IMR-90 (cell line): ENCODE data around the gene CDC42EP1. TPM values are rescaled to one million over a fixed set of nuclear protein-coding genes. Genes with fewer than 3 reads are reported as not detected.

Experiments used
- ATAC-seq: fragments of 200-7000 bp; cut with Tn5 transposase; 2 replicates; pipeline ENCODE4 v1.9.1; 2020; ENCODE audit warnings: low read depth, mild to moderate bottlenecking, moderate library complexity
- BruUV-seq: library from RNA; stranded (reverse); fragments of 400-500 nt; replicated peaks from 2 replicates; lab custom pipeline; 2021; lab: Mats Ljungman, UMichigan
- CTCF ChIA-PET: fragments of 300-600 bp; formaldehyde crosslinking; extraction: SDS; loops from one replicate; lab custom pipeline; 2021; ENCODE audit warnings: antibody characterized with exemption; lab: Yijun Ruan, JAX
- POLR2A ChIA-PET: fragments of 300-600 bp; sonication (Branson Sonifier 250); formaldehyde crosslinking; loops from one replicate; lab custom pipeline; 2022; ENCODE audit warnings: antibody characterized with exemption; ENCODE audit not compliant: unreplicated experiment; lab: Charles Lee
- DNase-seq: peaks from one replicate; pipeline ENCODE4 v3.0.0; 2013
- H2AFZ ChIP-seq: replicated peaks from 2 replicates; pipeline ENCODE3; 2013; ENCODE audit warnings: low read length, mild to moderate bottlenecking; ENCODE audit not compliant: poor library complexity
- H2AK5ac ChIP-seq: 2 replicates; pipeline ENCODE4 v1.6.1; 2013; ENCODE audit warnings: low read depth, low read length, inconsistent platforms
- H2AK9ac ChIP-seq: replicated peaks from 2 replicates; pipeline ENCODE3; 2013; ENCODE audit warnings: mild to moderate bottlenecking, low read depth, low read length, moderate library complexity; ENCODE audit not compliant: poor library complexity
- H2BK120ac ChIP-seq: 2 replicates; pipeline ENCODE4 v1.6.1; 2013; ENCODE audit warnings: low read depth, low read length, inconsistent platforms
- H2BK15ac ChIP-seq: 3 replicates; pipeline ENCODE4 v1.6.1; 2013; ENCODE audit warnings: low read depth, low read length, inconsistent platforms
- H2BK20ac ChIP-seq: 2 replicates; pipeline ENCODE4 v1.6.1; 2013; ENCODE audit warnings: low read depth, mild to moderate bottlenecking, inconsistent platforms, low read length, moderate library complexity
- H2BK5ac ChIP-seq: 2 replicates; pipeline ENCODE4 v1.6.1; 2013; ENCODE audit warnings: mild to moderate bottlenecking, low read depth, low read length, inconsistent platforms; ENCODE audit not compliant: poor library complexity, severe bottlenecking
- H3K14ac ChIP-seq: replicated peaks from 2 replicates; pipeline ENCODE4 v1.6.1; 2013; ENCODE audit warnings: low read depth, low read length, inconsistent platforms
- H3K18ac ChIP-seq: 2 replicates; pipeline ENCODE4 v1.6.1; 2013; ENCODE audit warnings: low read depth, low read length, control low read depth
- H3K23ac ChIP-seq: 2 replicates; pipeline ENCODE4 v1.6.1; 2013; ENCODE audit warnings: low read depth, low read length, inconsistent platforms
- H3K27ac ChIP-seq: 2 replicates; pipeline ENCODE4 v1.5.1; 2013; ENCODE audit warnings: mild to moderate bottlenecking, control low read depth, low read length; ENCODE audit not compliant: insufficient read depth
- H3K27me3 ChIP-seq: 2 replicates; pipeline ENCODE4 v1.6.1; 2013; ENCODE audit warnings: low read length; ENCODE audit not compliant: control insufficient read depth, insufficient read depth
- H3K36me3 ChIP-seq: 2 replicates; pipeline ENCODE4 v1.6.1; 2013; ENCODE audit warnings: low read length, mixed read lengths; ENCODE audit not compliant: control insufficient read depth, insufficient read depth
- H3K4ac ChIP-seq: 2 replicates; pipeline ENCODE4 v1.6.1; 2013; ENCODE audit warnings: low read depth, low read length, inconsistent platforms
- H3K4me1 ChIP-seq: 2 replicates; pipeline ENCODE4 v1.6.1; 2013; ENCODE audit warnings: low read length, mixed read lengths; ENCODE audit not compliant: control insufficient read depth, insufficient read depth
- H3K4me2 ChIP-seq: 2 replicates; pipeline ENCODE4 v1.6.1; 2013; ENCODE audit warnings: low read depth, mild to moderate bottlenecking, control low read depth, low read length, moderate library complexity
- H3K4me3 ChIP-seq: 2 replicates; pipeline ENCODE4 v1.5.1; 2013; ENCODE audit warnings: low read depth, mild to moderate bottlenecking, control low read depth, low read length, moderate library complexity; ENCODE audit not compliant: insufficient read depth
- H3K56ac ChIP-seq: 2 replicates; pipeline ENCODE4 v1.6.1; 2013; ENCODE audit warnings: low read length, inconsistent platforms; ENCODE audit not compliant: insufficient read depth; ENCODE audit errors: extremely low read depth
- H3K79me1 ChIP-seq, 2 experiments: 2 replicates each; pipeline ENCODE4 v1.6.1; 2013; ENCODE audit warnings: low read length in 2 of 2, inconsistent platforms in 1 of 2, low read depth in 1 of 2
- H3K9ac ChIP-seq: 2 replicates; pipeline ENCODE4 v1.6.1; 2013; ENCODE audit warnings: low read depth, low read length, control low read depth
- H3K9me1 ChIP-seq: 2 replicates; pipeline ENCODE4 v1.6.1; 2013; ENCODE audit warnings: low read length, inconsistent platforms; ENCODE audit not compliant: insufficient read depth
- H3K9me3 ChIP-seq: 2 replicates; pipeline ENCODE4 v1.6.1; 2013; ENCODE audit warnings: low read length; ENCODE audit not compliant: control insufficient read depth, insufficient read depth
- H4K20me1 ChIP-seq: 2 replicates; pipeline ENCODE4 v1.6.1; 2013; ENCODE audit warnings: low read length, inconsistent platforms; ENCODE audit not compliant: insufficient read depth
- H4K5ac ChIP-seq: 2 replicates; pipeline ENCODE4 v1.6.1; 2013; ENCODE audit warnings: mild to moderate bottlenecking, low read depth, low read length, control low read depth
- H4K8ac ChIP-seq, 2 experiments: 2 replicates each; pipeline ENCODE4 v1.6.1; 2013; ENCODE audit warnings: low read depth in 2 of 2, low read length in 2 of 2, control low read depth in 1 of 2, inconsistent platforms in 1 of 2
- H4K91ac ChIP-seq: 2 replicates; pipeline ENCODE4 v1.6.1; 2013; ENCODE audit warnings: low read depth, low read length, inconsistent platforms; ENCODE audit not compliant: insufficient read depth
- BHLHE40 ChIP-seq: fragments of 150-350 bp; IDR thresholded peaks from 2 replicates; pipeline ENCODE4 v1.6.1; 2016; ENCODE audit warnings: mild to moderate bottlenecking, low read depth, low read length
- CEBPB ChIP-seq: IDR thresholded peaks from 2 replicates; pipeline ENCODE4 v1.6.1; 2012; ENCODE audit warnings: low read depth, low read length, improper control_type of control experiment
- CHD1 ChIP-seq: IDR thresholded peaks from 2 replicates; pipeline ENCODE4 v1.6.1; 2012; ENCODE audit warnings: low read depth, low read length, improper control_type of control experiment
- CTCF ChIP-seq: conservative IDR thresholded peaks from 2 replicates; pipeline ENCODE4 v1.5.1; 2012; ENCODE audit warnings: mild to moderate bottlenecking, low read depth, low read length, improper control_type of control experiment
- FOS ChIP-seq: fragments of 150-350 bp; IDR thresholded peaks from 2 replicates; pipeline ENCODE4 v1.6.1; 2016; ENCODE audit warnings: low read depth, low read length
- MAZ ChIP-seq: IDR thresholded peaks from 2 replicates; pipeline ENCODE4 v1.6.1; 2012; ENCODE audit warnings: low read depth, mild to moderate bottlenecking, low read length, improper control_type of control experiment, moderate library complexity, borderline replicate concordance
- MXI1 ChIP-seq: IDR thresholded peaks from 2 replicates; pipeline ENCODE4 v1.6.1; 2012; ENCODE audit warnings: low read depth, mild to moderate bottlenecking, low read length, moderate library complexity, borderline replicate concordance
- NFE2L2 ChIP-seq: fragments of 150-350 bp; IDR thresholded peaks from 2 replicates; pipeline ENCODE4 v1.6.1; 2016; ENCODE audit warnings: low read depth, mild to moderate bottlenecking, low read length
- POLR2A ChIP-seq: IDR thresholded peaks from 2 replicates; pipeline ENCODE4 v1.6.1; 2012; ENCODE audit warnings: mild to moderate bottlenecking, low read depth, low read length
- RAD21 ChIP-seq: IDR thresholded peaks from 2 replicates; pipeline ENCODE4 v1.6.1; 2012; ENCODE audit warnings: low read length, improper control_type of control experiment
- RFX5 ChIP-seq: IDR thresholded peaks from 2 replicates; pipeline ENCODE4 v1.8.0; 2012; ENCODE audit warnings: low read depth, mild to moderate bottlenecking, low read length, moderate library complexity
- SMC3 ChIP-seq: fragments of 150-350 bp; IDR thresholded peaks from 2 replicates; pipeline ENCODE4 v1.6.1; 2016; ENCODE audit warnings: low read depth, mild to moderate bottlenecking, antibody characterized with exemption, low read length, moderate library complexity
- USF2 ChIP-seq: fragments of 150-350 bp; IDR thresholded peaks from 2 replicates; pipeline ENCODE4 v1.6.1; 2017; ENCODE audit warnings: mild to moderate bottlenecking, antibody characterized with exemption, low read length, low read depth
- dilution Hi-C: fragments of 300-500 bp; cut with HindIII; formaldehyde crosslinking; loops from one replicate; pipeline ENCODE4 v1.14.3; 2018; ENCODE audit warnings: low sequenced_read_pairs; ENCODE audit not compliant: unreplicated experiment
- in situ Hi-C: fragments of 300-500 bp; cut with MboI; formaldehyde crosslinking; loops from 3 replicates; pipeline ENCODE4 v1.14.3; 2019; ENCODE audit warnings: low sequenced_read_pairs, inconsistent platforms, mixed read lengths
- intact Hi-C: fragments of 100-400 bp; cut with micrococcal nuclease; formaldehyde crosslinking; loops from 2 replicates; pipeline ENCODE4 v1.10.0; 2022
- polyA plus RNA-seq, 3 experiments: library from polyadenylated mRNA; depleted of rRNA; stranded (reverse); fragments of >200 nt; gene quantifications; 2 replicates each; pipeline ENCODE4 v1.2.3, GENCODE V29; 2012; ENCODE audit warnings: low replicate concordance in 1 of 3
- total RNA-seq: library from RNA; depleted of rRNA; stranded (reverse); fragments of >200 nt; gene quantifications from 2 replicates; pipeline ENCODE4 v1.2.3, GENCODE V29; 2012

Gene CDC42EP1
- total and polyA plus RNA-seq, 2 of the 4 experiments (the other 2 are of a cell fraction): 4.7 to 47.3 TPM

- H4K20me1 ChIP-seq: no peaks in the 10 kb centered on the region
- no peak overlapping the region for H3K4ac ChIP-seq
- no peak overlapping the region for H3K9ac ChIP-seq
- BruUV-seq: no TSS peak
- H3K14ac ChIP-seq: no peak overlapping the region
- H2BK15ac ChIP-seq: no peak overlapping the region
- H3K23ac ChIP-seq: no peak overlapping the region
- H3K4me1 ChIP-seq: peaks cover 20% of the 10 kb centered on the region
- TF ChIP-seq FOS (no peak), RAD21 (no peak), SMC3 (no peak), MXI1 (no peak), RFX5 (no peak), MAZ (no peak), CEBPB (no peak), CTCF (no peak), USF2 (no peak), POLR2A (no peak), BHLHE40 (no peak), NFE2L2 (no peak), CHD1 (no peak)
- no peaks in the 10 kb centered on the region for H3K27me3 ChIP-seq
- H3K79me1 ChIP-seq: peaks cover 4 to 18% of the 10 kb centered on the region in 2 experiments; a peak in 2 of 4 replicates
- no peak overlapping the region for H3K27ac ChIP-seq
- ChIA-PET CTCF (no interaction called here), POLR2A (no interaction called here)
- no peaks in the 10 kb centered on the region for H3K36me3 ChIP-seq
- ATAC-seq (no peak), DNase-seq (no peak)
- no peak overlapping the region for H3K4me2 ChIP-seq
- dilution Hi-C loops: no loop called here
- no peak overlapping the region for H3K56ac ChIP-seq
- H3K9me1 ChIP-seq: peaks cover 14% of the 10 kb centered on the region
- in situ Hi-C loops: no loop called here
- no peak overlapping the region for H2AFZ ChIP-seq
- H2AK9ac ChIP-seq: no peak overlapping the region
- intact Hi-C loops: no loop called here
- no peak overlapping the region for H4K8ac ChIP-seq
- H3K9me3 ChIP-seq: no peaks in the 10 kb centered on the region
- H2BK120ac ChIP-seq: no peak overlapping the region
- no peak overlapping the region for H3K18ac ChIP-seq
- H4K91ac ChIP-seq: no peak overlapping the region
- no peak overlapping the region for H2BK5ac ChIP-seq
- no peak overlapping the region for H2BK20ac ChIP-seq
- no peak overlapping the region for H3K4me3 ChIP-seq
- no peak overlapping the region for H4K5ac ChIP-seq
- H2AK5ac ChIP-seq: no peak overlapping the region
Observed at GRCh38 chr22:37555029-37555428, 5.3 kb upstream of the CDC42EP1 start.
